Measurements from ENCODE around the gene NFILZ. TPM values are rescaled to one million over a fixed set of nuclear protein-coding genes. Genes with fewer than 3 reads are reported as not detected.

The NFILZ gene
- total RNA-seq, 2 donors from 2014 or later = not detected

GRCh38 chr19:8612807-8613171 lies 17.6 kb upstream of the NFILZ start:
- Mint-ChIP-seq H3K4me3 (no peak overlapping the region), H3K36me3 (ENCODE audit: low read depth) (no peaks in the 10 kb centered on the region), H3K4me1 (peaks cover 16% of the 10 kb centered on the region), H3K27ac (no peak overlapping the region), H3K27me3 (ENCODE audit: insufficient read depth) (peaks cover 5% of the 10 kb centered on the region), H3K9me3 (no peaks in the 10 kb centered on the region)
- H3K27ac ChIP-seq (ENCODE audit: low read depth, low read length) = no peak overlapping the region
- 97 to 100% methylated on average over 1 to 5 of the region's 5 CpGs for WGBS, 2 experiments (ENCODE audit: insufficient coverage in 1 of 2, insufficient read length in 1 of 2)
- H3K9ac ChIP-seq (ENCODE audit: extremely low read depth, low read length, poor library complexity, severe bottlenecking) = no peak overlapping the region
- no peaks in the 10 kb centered on the region for H3K27me3 ChIP-seq (ENCODE audit: control insufficient read depth, insufficient read depth, low read length, poor library complexity, severe bottlenecking)
- no peak for TF ChIP-seq CTCF (conservative IDR thresholded peaks at IDR 0.05)
- DNase-seq = no peak
- H3K9me3 ChIP-seq (ENCODE audit: control insufficient read depth, low read length) = no peaks in the 10 kb centered on the region
- no peaks in the 10 kb centered on the region for H3K36me3 ChIP-seq (ENCODE audit: control insufficient read depth, insufficient read depth, low read length)
- no peaks in the 10 kb centered on the region for H3K4me1 ChIP-seq (ENCODE audit: control insufficient read depth, insufficient read depth, low read length)
- no peak overlapping the region for H3K4me3 ChIP-seq (ENCODE audit: low read length)

GRCh38 chr19:8614455-8614854 lies 16.0 kb upstream of the NFILZ start:
- no peak overlapping the region for H3K4me3 Mint-ChIP-seq
- no peaks in the 10 kb centered on the region for H3K36me3 Mint-ChIP-seq (ENCODE audit: low read depth)
- TF ChIP-seq CTCF (conservative IDR thresholded peaks at IDR 0.05) = no peak
- Histone ChIP-seq H3K9ac (ENCODE audit: extremely low read depth, low read length, poor library complexity, severe bottlenecking) (no peak overlapping the region), H3K27me3 (ENCODE audit: control insufficient read depth, insufficient read depth, low read length, poor library complexity, severe bottlenecking) (no peaks in the 10 kb centered on the region), H3K36me3 (ENCODE audit: control insufficient read depth, insufficient read depth, low read length) (no peaks in the 10 kb centered on the region), H3K9me3 (ENCODE audit: control insufficient read depth, low read length) (no peaks in the 10 kb centered on the region), H3K4me3 (ENCODE audit: low read length) (no peak overlapping the region), H3K27ac (ENCODE audit: low read depth, low read length) (no peak overlapping the region), H3K4me1 (ENCODE audit: control insufficient read depth, insufficient read depth, low read length) (no peaks in the 10 kb centered on the region)
- peaks cover 9% of the 10 kb centered on the region for H3K4me1 Mint-ChIP-seq
- whole genome bisulfite sequencing, 2 experiments (ENCODE audit: insufficient coverage in 1 of 2, insufficient read length in 1 of 2) = 88% methylated on average over 2 of the region's 2 CpGs; no CpG with 5 or more reads in 1 of the 2 experiments
- H3K27me3 Mint-ChIP-seq (ENCODE audit: insufficient read depth) = peaks cover 5% of the 10 kb centered on the region
- DNase-seq = no peak
- H3K9me3 Mint-ChIP-seq = no peaks in the 10 kb centered on the region
- no peak overlapping the region for H3K27ac Mint-ChIP-seq

- Mint-ChIP-seq H3K4me1 (peaks cover 4% of the 10 kb centered on the region), H3K36me3 (ENCODE audit: low read depth) (no peaks in the 10 kb centered on the region), H3K9me3 (no peaks in the 10 kb centered on the region), H3K4me3 (no peak overlapping the region), H3K27me3 (ENCODE audit: insufficient read depth) (peaks cover 5% of the 10 kb centered on the region), H3K27ac (no peak overlapping the region)
- Histone ChIP-seq H3K9ac (ENCODE audit: extremely low read depth, low read length, poor library complexity, severe bottlenecking) (no peak overlapping the region), H3K4me3 (ENCODE audit: low read length) (no peak overlapping the region), H3K27ac (ENCODE audit: low read depth, low read length) (no peak overlapping the region), H3K27me3 (ENCODE audit: control insufficient read depth, insufficient read depth, low read length, poor library complexity, severe bottlenecking) (no peaks in the 10 kb centered on the region), H3K4me1 (ENCODE audit: control insufficient read depth, insufficient read depth, low read length) (no peaks in the 10 kb centered on the region), H3K9me3 (ENCODE audit: control insufficient read depth, low read length) (no peaks in the 10 kb centered on the region), H3K36me3 (ENCODE audit: control insufficient read depth, insufficient read depth, low read length) (no peaks in the 10 kb centered on the region)
- 83 to 85% methylated on average over 5 to 6 of the region's 6 CpGs for WGBS, 2 experiments (ENCODE audit: insufficient coverage in 1 of 2, insufficient read length in 1 of 2)
- no peak for TF ChIP-seq CTCF (conservative IDR thresholded peaks at IDR 0.05)
- no peak for DNase-seq
Measured at GRCh38 chr19:8615024-8615423, 15.4 kb upstream of the NFILZ start.
